ENCODE measurements around the gene SPAG4.

The SPAG4 gene, protein sequence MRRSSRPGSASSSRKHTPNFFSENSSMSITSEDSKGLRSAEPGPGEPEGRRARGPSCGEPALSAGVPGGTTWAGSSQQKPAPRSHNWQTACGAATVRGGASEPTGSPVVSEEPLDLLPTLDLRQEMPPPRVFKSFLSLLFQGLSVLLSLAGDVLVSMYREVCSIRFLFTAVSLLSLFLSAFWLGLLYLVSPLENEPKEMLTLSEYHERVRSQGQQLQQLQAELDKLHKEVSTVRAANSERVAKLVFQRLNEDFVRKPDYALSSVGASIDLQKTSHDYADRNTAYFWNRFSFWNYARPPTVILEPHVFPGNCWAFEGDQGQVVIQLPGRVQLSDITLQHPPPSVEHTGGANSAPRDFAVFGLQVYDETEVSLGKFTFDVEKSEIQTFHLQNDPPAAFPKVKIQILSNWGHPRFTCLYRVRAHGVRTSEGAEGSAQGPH

DNA sequence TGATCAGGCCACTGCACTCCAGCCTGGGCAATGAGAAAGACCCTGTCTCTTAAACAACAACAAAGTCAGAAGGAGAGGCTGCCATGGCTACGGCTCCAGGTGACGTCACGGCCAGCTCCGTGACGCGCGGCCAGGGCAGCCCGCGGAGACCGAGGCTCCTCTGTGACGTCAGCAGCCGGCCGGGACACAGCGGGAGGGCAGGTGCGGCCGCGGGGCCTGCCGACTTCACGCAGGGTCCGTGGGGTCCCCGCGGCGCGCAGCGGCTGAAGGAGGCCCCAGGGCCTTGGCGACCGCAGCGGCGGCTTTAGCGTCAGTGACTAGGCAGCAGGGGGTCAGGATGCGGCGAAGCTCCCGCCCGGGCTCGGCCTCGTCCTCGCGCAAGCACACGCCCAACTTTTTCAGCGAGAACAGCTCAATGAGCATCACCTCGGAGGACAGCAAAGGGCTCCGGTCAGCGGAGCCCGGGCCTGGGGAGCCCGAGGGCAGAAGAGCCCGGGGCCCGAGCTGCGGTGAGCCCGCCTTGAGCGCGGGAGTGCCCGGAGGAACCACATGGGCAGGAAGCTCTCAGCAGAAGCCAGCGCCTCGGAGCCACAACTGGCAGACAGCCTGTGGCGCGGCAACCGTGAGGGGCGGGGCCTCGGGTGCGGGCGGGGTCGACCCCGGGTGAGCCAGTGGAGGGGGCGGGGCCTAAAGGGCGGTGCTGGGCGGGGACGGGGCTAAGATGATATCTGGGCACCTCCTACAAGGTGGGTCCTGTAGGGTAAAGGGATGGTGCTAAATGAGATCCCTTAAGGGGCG, at the start of gene SPAG4:
Gene SPAG4 (plus strand): TSS at position 163 of the 798 bp plus-strand sequence. CDS start 175 bp downstream, at position 338.
- peak; percentile 100 for DNase-seq (ENCODE audit: low read depth in 1 of 2, low spot score in 1 of 2)

DNA sequence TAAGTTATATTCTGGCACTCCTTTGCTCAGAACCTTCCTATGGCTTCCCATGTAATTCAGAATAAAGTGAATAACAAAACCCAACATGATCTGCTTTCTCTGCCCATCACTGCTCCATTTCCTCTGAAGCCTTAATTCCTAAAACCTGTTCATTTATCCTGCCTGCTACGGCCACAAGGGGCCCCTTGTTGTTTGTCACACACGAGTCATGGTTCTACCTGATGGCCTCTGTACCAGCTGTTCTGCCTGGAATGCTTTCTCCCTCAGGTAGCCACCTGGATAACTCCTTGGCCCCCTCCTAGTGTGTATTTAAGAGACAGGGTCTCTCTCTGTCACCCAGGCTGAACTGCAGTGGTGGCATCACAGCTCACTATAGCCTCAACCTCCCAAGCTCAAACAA, 47.0 kb upstream of the SPAG4 start:
- DNase-seq (ENCODE audit: low read depth in 1 of 2, low spot score in 1 of 2) = no peak

DNA sequence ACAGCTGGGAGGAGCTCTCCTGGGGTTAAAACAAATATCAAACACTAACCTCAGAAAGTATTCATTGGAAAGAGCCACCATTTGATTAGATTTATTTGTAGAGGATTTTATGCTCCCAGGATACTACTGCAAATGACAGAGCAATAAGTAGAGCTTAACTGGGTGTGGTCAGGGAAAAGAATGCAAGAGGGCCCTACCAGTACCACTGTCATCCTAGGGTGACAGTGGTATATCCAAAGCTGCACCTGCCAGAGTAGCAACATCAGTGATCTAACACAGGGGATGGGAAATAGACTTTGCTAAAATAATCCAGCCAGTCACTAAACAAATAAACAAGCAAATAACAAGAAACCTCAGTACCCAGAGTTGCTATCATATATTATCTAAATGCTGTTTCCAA, 44.1 kb upstream of the SPAG4 start:
- no peak for DNase-seq (ENCODE audit: low read depth in 1 of 2, low spot score in 1 of 2)

DNA sequence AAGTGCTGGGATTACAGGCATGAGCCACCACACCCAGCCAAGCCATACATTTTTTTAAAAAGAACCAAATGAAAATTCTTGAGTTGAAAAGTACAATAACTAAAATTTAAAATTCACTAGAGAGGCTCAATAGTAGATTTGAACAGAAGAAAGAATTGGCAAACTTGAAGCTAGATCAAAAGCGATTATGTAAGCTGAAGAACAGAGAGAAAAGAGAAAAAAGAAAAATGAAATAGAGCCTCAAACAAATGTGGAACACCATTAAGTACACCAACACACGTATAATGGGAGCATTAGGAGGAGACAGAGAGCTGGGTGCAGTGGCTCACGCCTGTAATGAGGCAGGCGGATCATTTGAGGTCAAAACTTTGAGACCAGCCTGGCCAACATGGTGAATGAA, 42.8 kb upstream of the SPAG4 start:
- no peak for DNase-seq (ENCODE audit: low read depth in 1 of 2, low spot score in 1 of 2)

DNA sequence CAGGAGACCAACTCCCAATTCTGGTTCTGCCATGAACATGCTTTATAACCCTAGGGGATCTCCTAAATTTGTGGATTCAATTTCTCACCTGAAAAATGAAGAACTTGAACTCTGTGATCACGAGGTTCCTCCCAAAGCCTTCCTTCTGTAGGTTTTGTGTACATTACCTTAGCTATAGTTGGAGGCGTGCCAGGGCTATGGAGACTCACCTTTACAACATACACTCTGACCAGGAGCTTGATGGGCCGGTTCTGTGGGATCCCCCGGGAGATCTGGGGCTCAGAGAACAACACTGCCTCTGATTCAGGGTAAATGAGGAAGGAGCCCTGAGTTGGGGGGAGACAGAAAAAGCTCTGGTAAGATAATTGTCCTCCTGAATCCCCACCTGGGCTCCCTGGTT, 39.7 kb upstream of the SPAG4 start:
- DNase-seq (ENCODE audit: low read depth in 1 of 2, low spot score in 1 of 2) = no peak

DNA sequence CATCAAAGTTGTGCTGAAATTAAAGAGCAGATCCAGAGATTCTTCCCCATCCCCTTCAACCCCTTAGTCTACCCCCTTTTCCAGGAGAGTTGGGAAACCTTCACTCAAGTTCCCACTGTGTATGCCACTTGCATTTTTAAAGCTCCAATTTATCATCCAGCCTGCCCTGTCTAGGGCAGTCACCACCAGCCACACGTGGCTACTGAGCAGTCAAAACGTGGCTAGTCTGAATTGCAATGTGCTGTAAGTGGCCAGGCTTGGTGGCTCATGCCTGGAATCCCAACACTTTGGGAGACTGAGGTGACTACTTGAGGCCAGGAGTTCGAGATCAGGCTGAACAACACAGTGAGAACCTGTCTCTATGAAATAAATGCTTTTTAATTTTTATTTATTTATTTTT, 38.8 kb upstream of the SPAG4 start:
- DNase-seq (ENCODE audit: low read depth in 1 of 2, low spot score in 1 of 2) = no peak

DNA sequence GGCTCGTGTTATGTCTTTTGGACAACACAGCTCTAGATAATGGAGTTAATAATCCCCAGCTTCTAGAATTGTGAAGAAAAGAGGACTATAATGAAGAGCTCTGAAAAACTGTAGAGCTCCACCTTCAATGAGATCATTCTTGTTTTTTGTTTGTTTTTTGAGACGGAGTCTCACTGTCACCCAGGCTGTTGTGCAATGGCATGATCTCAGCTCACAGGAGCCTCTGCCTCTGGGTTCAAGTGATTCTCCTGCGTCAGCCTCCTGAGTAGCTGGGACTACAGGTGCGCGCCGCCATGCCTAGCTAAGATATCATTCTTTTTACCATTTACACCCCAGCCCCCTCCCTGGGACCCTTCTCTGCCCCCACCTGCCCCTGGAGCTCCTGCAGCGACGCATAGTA, 37.2 kb upstream of the SPAG4 start:
- DNase-seq (ENCODE audit: low read depth in 1 of 2, low spot score in 1 of 2) = no peak

DNA sequence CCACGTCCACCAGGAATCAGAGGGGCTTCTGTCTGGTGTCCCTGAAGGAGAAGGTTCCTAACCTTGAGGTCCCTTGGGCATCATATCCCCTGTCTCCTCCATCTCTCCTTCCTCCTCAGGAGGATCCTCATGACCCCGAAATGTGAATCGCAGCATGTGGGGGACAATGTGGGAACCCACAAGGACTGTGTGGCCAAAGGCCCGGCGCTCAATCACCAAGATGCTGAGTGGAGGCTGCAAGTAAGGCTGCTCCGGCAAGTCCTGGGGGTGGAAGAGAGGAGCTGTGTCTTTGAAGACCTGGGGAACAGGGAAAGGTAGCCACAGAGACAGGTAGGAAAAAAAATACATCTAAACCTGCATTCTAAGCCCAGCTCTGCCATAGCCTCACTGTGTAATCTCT, 36.4 kb upstream of the SPAG4 start:
- DNase-seq (ENCODE audit: low read depth in 1 of 2, low spot score in 1 of 2) = no peak

DNA sequence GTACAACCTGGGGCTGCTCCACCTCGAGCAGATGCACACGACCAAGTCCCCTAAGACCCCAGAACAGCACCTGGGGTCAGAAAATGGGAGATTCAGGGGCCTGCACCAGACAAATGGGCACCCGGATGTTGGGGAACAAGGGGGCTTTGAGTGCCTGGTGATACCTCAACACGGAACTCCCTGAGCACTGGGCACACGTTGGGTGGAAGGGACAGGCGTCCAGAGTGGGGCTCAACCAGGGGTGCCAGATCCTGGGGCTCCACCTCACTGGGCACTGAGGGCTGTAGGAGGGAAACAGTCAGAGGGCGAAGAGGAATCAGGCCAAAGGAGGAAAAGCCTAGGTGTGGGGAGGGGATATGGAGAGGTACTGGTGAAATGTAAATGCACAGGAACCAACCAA, 33.5 kb upstream of the SPAG4 start:
- no peak for DNase-seq (ENCODE audit: low read depth in 1 of 2, low spot score in 1 of 2)

DNA sequence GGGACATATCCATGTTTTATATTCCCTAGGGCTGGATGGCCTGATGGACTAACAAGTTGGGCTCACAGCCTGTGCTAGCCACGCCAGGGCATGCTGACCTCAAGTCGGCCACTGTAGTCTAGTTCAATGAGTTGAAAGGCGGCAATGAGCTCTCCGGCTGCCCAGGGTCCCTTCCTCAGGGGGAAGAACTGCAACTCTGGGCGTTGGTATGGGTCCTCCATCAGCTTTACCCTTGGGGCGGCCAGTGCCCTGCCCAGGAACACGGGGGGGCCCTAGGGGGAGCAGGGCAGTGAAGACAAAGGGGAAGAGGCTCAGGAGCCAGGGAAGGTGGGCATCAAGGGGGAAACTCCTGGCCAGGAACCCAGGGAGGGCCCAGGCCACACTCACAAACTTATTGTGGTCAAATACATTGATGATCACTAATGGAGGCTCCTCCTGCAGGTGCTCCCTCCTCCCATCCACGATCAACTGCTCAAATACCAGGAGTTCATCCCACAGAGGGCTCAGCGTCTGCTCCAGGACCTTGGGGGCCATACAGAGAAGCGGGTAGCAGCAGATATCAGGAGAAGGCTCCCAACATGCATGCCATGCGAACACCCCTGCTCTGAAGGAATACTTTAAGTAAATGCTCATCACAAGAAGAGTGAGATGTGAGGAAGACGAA, 32.8 kb upstream of the SPAG4 start:
- no peak for DNase-seq (ENCODE audit: low read depth in 1 of 2, low spot score in 1 of 2)

DNA sequence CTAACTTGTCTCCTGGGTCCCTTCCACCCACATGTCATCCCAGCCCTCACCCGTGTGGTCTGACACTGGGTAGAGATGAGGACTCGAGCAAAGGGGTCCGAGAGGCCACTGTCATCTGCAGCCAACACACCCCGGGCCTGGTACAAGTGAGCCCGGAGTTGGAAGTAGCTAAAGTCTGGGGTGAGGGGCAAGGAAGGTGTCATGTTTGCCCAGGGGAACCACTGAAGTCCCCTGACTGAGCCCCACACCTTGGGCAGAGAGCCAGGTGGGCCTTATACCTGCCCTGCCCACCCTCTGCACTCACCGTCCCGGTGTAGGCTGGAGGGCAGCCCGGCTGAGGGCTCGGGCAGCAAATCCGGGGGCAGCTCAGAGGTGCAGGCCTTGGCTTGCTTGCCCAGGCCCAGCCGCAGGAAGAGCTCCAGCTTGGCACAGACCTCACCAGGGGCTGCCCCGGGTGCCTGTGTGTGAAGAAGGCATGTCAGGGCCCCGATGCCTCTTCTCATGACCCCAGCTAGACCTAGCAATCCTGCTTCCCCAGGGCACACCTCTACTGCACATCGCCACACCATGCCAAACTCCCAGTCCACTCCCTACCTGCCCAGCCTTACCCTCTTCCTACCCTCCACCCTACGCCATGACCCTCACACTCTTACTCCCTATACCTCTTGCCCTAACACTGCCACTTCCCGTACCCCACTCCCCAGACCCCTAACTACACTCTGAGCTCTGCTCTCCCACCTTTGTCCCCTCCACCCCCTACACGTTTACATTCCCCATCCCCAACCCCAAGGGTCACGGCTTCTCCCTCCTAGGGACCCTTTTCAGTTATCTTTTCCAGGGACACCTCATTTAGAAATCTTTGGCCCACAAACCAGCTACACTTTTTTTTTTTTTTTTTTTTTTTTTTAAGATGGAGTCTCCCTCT, 31.7 kb upstream of the SPAG4 start:
- DNase-seq (ENCODE audit: low read depth in 1 of 2, low spot score in 1 of 2) = no peak

DNA sequence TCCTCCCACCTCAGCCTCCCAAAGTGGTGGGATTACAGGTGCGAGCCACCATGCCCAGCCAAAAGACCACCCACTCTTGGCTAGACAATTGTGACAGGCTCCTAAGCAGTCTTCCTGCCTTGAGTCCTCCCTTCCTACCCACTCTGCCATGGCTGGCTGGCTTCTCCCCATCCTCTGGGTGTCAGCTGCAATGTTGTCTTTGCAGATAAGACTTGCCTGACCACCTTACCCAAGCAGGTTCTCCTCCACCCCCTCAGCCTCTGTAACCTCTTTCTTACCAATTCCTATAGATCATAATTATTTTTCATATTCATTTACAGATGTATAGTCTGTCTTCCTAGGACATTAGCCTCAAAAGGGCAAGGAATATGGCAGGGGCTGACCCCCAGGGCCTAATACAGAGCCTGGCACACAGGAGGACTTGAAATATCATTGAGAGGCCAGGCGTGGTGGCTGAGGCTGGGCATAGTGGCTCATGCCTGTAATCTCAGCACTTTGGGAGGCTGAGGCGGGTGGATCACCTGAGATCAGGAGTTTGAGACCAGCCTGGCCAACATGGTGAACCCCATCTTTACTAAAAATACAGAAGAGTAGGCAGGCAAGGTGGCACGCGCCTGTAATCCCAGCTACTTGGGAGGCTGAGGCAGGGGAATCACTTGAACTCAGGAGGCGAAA, 28.7 kb upstream of the SPAG4 start:
- DNase-seq (ENCODE audit: low read depth in 1 of 2, low spot score in 1 of 2) = no peak

DNA sequence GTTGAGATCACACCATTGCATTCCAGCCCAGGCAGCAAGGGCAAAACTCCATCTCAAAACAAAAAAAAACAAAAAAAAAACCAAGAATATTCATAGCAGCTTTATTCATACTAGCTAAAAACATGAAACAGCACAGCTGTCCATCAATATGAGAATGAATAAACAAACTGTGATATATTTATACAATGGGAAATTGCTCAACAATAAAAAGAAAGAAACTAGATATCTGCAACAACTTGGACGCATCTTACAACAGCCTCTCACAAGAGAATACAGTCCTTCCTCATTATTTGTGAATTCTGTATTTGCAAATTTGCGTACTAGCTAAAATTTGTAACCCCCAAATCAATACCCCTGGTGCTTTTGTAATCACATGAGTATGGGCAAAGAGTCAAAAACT, 28.2 kb upstream of the SPAG4 start:
- DNase-seq (ENCODE audit: low read depth in 1 of 2, low spot score in 1 of 2) = no peak

DNA sequence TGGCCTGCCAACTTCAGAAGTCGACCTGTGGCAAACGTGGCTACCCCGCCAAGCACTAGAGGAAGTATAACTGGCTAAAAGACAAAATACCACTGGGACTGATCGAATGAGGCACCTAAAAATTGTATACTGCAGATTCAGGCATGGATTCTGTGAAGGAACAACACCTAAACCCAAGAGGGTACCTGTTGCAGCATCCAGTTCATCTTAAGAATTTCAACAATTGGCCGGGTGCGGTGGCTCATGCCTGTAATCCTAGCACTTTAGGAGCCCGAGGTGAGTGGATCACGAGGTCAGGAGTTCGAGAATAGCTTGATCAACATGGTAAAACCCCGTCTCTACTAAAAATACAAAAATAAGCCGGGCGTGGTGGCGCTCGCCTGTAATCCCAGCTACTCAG, 27.2 kb upstream of the SPAG4 start:
- DNase-seq (ENCODE audit: low read depth in 1 of 2, low spot score in 1 of 2) = no peak

DNA sequence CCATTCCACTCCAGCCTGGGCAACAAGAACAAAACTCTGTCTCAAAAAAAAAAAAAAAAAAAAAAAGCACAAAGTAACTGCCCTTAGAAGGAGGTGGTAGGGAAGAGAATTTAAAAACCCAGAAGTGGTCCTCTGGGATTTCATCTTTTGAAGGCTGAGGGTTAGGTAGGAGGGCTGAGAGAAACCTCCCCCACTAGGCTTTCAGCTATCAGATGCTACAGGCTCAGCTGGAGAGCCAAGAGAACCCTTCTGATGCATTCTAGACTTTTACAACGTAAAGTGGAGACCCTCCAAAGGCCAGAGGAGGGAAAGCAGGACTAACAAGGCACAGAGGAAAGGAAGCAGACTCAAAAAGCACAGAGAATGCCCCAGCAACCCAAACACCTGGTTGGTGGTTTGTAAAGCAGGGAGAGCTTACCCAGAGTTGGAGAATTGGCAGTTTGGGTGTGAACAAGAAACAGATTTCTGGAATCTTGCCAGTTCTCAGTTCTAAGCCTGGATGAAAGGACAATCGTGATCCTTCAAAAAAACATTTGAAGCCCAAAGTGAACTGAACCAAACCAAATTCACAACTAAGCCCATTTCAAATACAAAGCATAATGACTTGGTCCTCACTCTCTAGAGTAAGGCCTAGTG, 23.2 kb upstream of the SPAG4 start:
- no peak for DNase-seq (ENCODE audit: low read depth in 1 of 2, low spot score in 1 of 2)

DNA sequence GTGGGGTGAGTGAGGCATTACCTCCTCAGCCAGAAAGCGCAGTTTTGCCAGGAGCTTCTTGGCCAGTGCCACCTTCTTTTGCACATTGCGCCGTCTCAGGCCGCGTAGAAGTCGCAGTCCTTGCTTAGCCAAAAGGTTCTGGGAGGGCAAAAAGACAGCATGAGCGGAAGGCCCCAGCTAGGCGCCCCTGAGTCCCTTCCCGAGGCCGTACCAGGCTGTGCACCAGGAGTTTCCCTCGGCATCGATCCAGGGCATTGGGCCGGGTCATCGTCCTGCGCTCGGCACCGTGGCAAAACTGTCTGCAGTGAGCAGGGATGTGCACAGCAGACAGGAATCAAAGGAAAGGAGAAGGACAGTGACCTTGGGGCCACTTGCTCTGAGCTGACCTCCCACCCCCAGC, 20.2 kb upstream of the SPAG4 start:
- no peak for DNase-seq (ENCODE audit: low read depth in 1 of 2, low spot score in 1 of 2)

DNA sequence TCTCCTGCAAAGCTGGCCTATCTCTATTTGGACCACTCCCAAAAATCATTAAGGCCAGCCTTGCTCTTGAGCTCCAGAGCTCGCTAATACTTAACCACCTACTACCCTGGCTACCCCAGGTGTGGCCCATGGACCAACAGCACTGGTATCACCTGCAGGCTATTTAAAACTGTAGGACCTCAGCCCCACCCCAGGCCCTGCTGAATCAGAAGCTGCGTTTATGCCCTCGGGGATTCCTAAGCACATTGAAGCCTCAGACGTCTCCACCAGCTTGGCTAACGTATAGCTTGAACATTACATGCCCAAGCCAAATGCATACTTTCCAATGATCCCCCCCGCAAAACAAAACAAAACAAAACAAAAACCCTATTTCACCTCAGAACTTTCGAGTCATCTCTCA, 19.7 kb upstream of the SPAG4 start:
- no peak for DNase-seq (ENCODE audit: low read depth in 1 of 2, low spot score in 1 of 2)

DNA sequence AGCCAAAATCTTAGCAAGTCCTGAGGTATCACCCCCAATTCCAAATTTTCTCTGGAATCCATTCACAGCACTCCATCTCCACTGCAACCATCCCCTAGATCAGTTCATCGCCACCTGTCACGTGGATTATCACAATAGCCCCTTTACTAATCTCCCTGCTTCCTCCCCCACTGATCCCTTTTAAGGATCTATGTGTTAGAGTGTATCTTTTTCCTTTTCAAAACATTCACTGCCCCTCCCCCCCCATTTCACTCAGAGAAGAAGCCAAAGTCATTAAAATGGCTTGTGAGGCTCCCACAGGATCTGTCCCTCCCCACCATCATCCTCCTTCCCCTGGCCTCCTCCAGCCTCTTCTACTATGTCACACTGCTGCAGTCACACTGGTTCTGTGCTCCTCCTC, 18.4 kb upstream of the SPAG4 start:
- DNase-seq (ENCODE audit: low read depth in 1 of 2, low spot score in 1 of 2) = no peak

DNA sequence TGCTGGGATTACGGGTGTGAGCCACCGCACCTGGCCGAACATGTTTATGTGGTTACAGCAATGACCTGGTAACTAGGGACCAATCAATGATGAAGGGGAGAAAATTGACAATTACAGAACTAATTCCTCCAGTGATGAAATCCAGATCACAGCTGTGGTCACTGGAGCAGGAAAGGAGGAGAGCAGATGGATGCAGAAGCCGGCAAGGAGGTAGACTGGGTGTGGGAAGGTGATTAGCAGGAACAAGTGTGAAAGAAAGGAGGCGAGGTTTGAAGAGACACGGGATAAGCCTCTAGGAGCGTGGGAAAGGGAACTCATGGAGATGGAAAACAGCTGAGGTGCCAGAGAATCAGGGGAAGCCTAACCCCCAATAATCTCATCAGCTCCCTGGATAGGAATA, 17.2 kb upstream of the SPAG4 start:
- no peak for DNase-seq (ENCODE audit: low read depth in 1 of 2, low spot score in 1 of 2)
